Neutrophil (primary cell): ENCODE data around the gene STX8.

Source experiments
- H3K27ac ChIP-seq: fragments of 200-600 bp; sonication (generic); 2 replicates; pipeline ENCODE4 v1.5.1; 2016; ENCODE audit warnings: mild to moderate bottlenecking, moderate library complexity
- H3K27me3 ChIP-seq: fragments of 200-600 bp; sonication (generic); 2 replicates; pipeline ENCODE4 v1.6.0; 2016; ENCODE audit warnings: mild to moderate bottlenecking
- H3K36me3 ChIP-seq: fragments of 200-600 bp; sonication (generic); 2 replicates; pipeline ENCODE4 v1.5.1; 2017
- H3K4me1 ChIP-seq, 2 experiments: fragments of 200-600 bp in 1 of 2; sonication (generic) in 1 of 2; 1 replicate in 1 of 2; 2 replicates in 1 of 2; pipeline versions ENCODE4 v1.5.1 to v1.6.1; 2013 to 2016; ENCODE audit warnings: low read depth in 1 of 2, low read length in 1 of 2, mild to moderate bottlenecking in 1 of 2, moderate library complexity in 1 of 2; ENCODE audit not compliant: control insufficient read depth in 1 of 2, insufficient read depth in 1 of 2
- H3K4me3 ChIP-seq, 2 experiments: fragments of 200-600 bp in 1 of 2; sonication (generic) in 1 of 2; 1 replicate in 1 of 2; 2 replicates in 1 of 2; pipeline ENCODE4 v1.5.1; 2013 to 2016; ENCODE audit warnings: low read depth in 1 of 2, low read length in 1 of 2, mild to moderate bottlenecking in 1 of 2, moderate library complexity in 1 of 2
- H3K9me3 ChIP-seq: fragments of 200-600 bp; sonication (generic); 2 replicates; pipeline ENCODE4 v1.5.1; 2016
- CTCF ChIP-seq: fragments of 200-600 bp; sonication (generic); IDR thresholded peaks from 2 replicates; pipeline ENCODE4 v1.5.1; 2016; ENCODE audit warnings: antibody characterized with exemption

Gene STX8

DNA sequence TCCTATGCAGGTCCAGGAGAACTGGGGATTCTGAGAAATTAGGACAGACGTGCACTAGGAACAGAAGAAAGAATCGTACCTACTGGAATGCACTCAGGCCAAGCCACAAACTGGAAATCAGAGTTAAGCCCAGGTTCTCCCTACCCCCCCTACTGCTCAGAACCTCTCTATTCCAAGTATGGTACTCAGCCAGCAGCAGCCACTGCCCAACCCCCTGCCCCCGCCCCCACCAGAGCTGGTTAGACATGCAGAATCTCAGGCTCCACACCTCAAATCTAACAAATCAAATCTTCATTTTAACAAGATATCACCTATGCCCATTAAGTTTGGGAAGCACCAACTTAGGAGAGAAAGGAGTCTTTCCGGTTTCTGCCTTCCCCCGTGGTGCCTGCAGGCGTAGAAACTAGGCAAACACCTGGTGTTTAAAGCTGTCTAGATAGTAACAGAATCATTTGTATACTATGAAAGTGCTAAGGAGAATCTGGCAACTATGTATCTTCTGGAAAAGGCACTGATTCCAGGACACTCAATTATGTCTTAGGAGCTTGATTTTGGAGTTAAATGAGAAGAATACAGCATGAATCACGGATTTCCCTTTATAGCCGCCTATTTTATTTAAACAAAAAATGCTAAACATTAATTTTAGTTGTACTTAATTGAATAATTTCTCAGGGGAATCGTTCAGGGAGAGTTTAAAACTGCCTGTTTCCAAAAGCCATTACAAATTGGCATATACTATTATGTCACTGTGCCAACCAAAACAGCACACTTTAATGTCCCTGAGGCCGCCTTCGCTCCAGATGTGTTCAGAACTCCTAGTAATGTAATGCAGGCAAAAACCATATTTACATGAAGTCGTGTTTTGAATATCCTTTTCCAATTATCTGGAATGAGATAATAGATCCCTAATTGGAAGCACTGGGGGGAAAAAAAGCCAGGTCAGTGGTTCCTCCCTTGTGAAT is 166.5 kb downstream of the STX8 start:
- no peaks in the 10 kb centered on the region for H3K9me3 ChIP-seq
- no peak for TF ChIP-seq CTCF
- H3K4me1 ChIP-seq, result no peaks in the 10 kb centered on the region
- H3K27me3 ChIP-seq, result no peaks in the 10 kb centered on the region
- H3K27ac ChIP-seq, result no peak overlapping the region
- H3K4me3 ChIP-seq, result no peak overlapping the region
- H3K36me3 ChIP-seq, result no peaks in the 10 kb centered on the region

GRCh38 chr17:9408381-9408780 is 167.2 kb downstream of the STX8 start:
- H3K36me3 ChIP-seq, result no peaks in the 10 kb centered on the region
- H3K4me1 ChIP-seq, result no peaks in the 10 kb centered on the region
- no peak overlapping the region for H3K27ac ChIP-seq
- H3K27me3 ChIP-seq, result no peaks in the 10 kb centered on the region
- TF ChIP-seq CTCF, result no peak
- no peak overlapping the region for H3K4me3 ChIP-seq
- H3K9me3 ChIP-seq, result no peaks in the 10 kb centered on the region

- Histone ChIP-seq H3K27ac (no peak overlapping the region), H3K27me3 (no peaks in the 10 kb centered on the region)
- no peak for TF ChIP-seq CTCF
These were observed 169.5 kb downstream of the STX8 start for GRCh38 chr17:9406046-9406606.

GRCh38 chr17:9403257-9403656 is 172.4 kb downstream of the STX8 start:
- no peaks in the 10 kb centered on the region for H3K4me1 ChIP-seq

More at GRCh38 chr17:9406046-9406606, 169.5 kb downstream of the STX8 start:
- no peaks in the 10 kb centered on the region for H3K9me3 ChIP-seq
- no peaks in the 10 kb centered on the region for H3K36me3 ChIP-seq
- no peak overlapping the region for H3K4me3 ChIP-seq
- no peaks in the 10 kb centered on the region for H3K4me1 ChIP-seq

GRCh38 chr17:9402590-9403199 is 172.9 kb downstream of the STX8 start:
- no peak overlapping the region for H3K27ac ChIP-seq
- H3K4me1 ChIP-seq, result no peaks in the 10 kb centered on the region
- no peak overlapping the region for H3K4me3 ChIP-seq
- H3K9me3 ChIP-seq, result no peaks in the 10 kb centered on the region
- no peaks in the 10 kb centered on the region for H3K36me3 ChIP-seq
- TF ChIP-seq CTCF, result no peak
- H3K27me3 ChIP-seq, result no peaks in the 10 kb centered on the region

More at GRCh38 chr17:9403257-9403656, 172.4 kb downstream of the STX8 start:
- H3K27ac ChIP-seq, result no peak overlapping the region
- H3K9me3 ChIP-seq, result no peaks in the 10 kb centered on the region
- H3K4me3 ChIP-seq, result no peak overlapping the region
- H3K36me3 ChIP-seq, result no peaks in the 10 kb centered on the region
- H3K27me3 ChIP-seq, result no peaks in the 10 kb centered on the region
- TF ChIP-seq CTCF, result no peak
